Measurements from ENCODE around the gene TEP1. TPM values are rescaled to one million over a fixed set of nuclear protein-coding genes. Genes with fewer than 3 reads are reported as not detected.

TEP1 gene
- total and polyA plus RNA-seq, 10 of the 15 experiments (the other 5 are each of a cell fraction or from before 2014, with no cell fraction given), result 3.3 to 29.7 (median 16.8) TPM

DNA sequence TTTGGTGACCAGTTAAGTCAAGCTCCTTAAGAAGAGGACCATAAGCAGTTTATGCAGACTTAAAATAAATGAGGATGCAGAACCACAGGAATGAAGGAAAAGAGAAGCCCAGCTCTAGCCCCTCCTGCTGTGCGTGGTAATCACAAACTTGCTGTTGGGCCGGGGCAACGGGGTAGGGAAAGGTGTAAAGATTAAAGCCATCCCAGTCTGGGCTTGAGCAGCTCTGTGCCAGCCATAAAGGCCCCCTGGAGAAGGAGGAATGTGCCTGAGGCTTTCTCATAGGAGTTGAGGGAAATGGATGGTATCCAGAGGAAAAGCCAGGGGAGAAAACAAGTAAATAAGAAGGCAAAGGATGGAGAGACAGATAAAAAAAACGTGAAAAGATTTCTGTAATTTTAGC is 25.1 kb downstream of the TEP1 start:
- in situ Hi-C loops (cut with MboI) (no loop called here), intact Hi-C loops (cut with micrococcal nuclease; ENCODE audit: unreplicated experiment) (no loop called here)
- Histone ChIP-seq H3K9ac (ENCODE audit: control insufficient read depth, insufficient read depth, low read length) (no peak overlapping the region), H3K4me2 (ENCODE audit: control insufficient read depth, insufficient read depth) (no peak overlapping the region), H3K79me2 (ENCODE audit: control insufficient read depth, insufficient read depth, low read length) (no peaks in the 10 kb centered on the region), H3K36me3 (ENCODE audit: control insufficient read depth in 2 of 2, insufficient read depth in 2 of 2, low read length in 1 of 2) (peaks cover 30 to 38% of the 10 kb centered on the region in 2 experiments), H4K20me1 (ENCODE audit: control insufficient read depth, insufficient read depth) (no peaks in the 10 kb centered on the region), H3K27me3 (replicated peaks in 1 of 2; ENCODE audit: control insufficient read depth in 2 of 2, insufficient read depth in 2 of 2, low read length in 1 of 2) (no peaks in the 10 kb centered on the region), H3K27ac (ENCODE audit: control insufficient read depth, insufficient read depth) (no peak overlapping the region), H3K4me3 (no peak overlapping the region), H3K4me1 (ENCODE audit: control insufficient read depth, insufficient read depth, low read length) (0 out of 2 replicates have a peak, but pooled peaks cover 3% of the 10 kb centered on the region), H3K9me3 (replicated peaks; ENCODE audit: control insufficient read depth, insufficient read depth, low read length) (no peaks in the 10 kb centered on the region), H2AFZ (ENCODE audit: control insufficient read depth, low read depth, low read length) (no peak overlapping the region)
- POLR2A ChIA-PET, result no interaction called here
- SMC1A ChIA-PET (ENCODE audit: uncharacterized antibody, unreplicated experiment), result no interaction called here
- RAD21 ChIA-PET (ENCODE audit: unreplicated experiment), result no interaction called here
- 85% methylated on average over 4 of the region's 4 CpGs for WGBS (ENCODE audit: insufficient coverage, insufficient replicate concordance, low lambda C conversion rate, missing lambda C conversion rate)
- no peak for FAIRE-seq
- TF ChIP-seq FOS (IDR thresholded peaks at IDR 0.05; ENCODE audit: borderline replicate concordance, extremely low read depth, insufficient read length) (no peak), EP300 (IDR thresholded peaks at IDR 0.05; ENCODE audit: borderline replicate concordance in 1 of 2, control insufficient read depth in 1 of 2, low read depth in 2 of 2, low read length in 2 of 2) (no peak)
- no peak for DNase-seq (ENCODE audit: low read depth, low spot score)
- CTCF ChIA-PET, result interaction anchor here (1.1 to 1.6 kb wide), 2 partner anchors 27 to 62 kb away, joined by 3 read pairs; no protein-coding TSS in a partner anchor
- no peak for ATAC-seq
- no TSS peak for BruUV-seq (replicated peaks)

GRCh38 chr14:20387576-20387975 is 25.7 kb downstream of the TEP1 start:
- ChIA-PET POLR2A (no interaction called here), SMC1A (ENCODE audit: uncharacterized antibody, unreplicated experiment) (no interaction called here), RAD21 (ENCODE audit: unreplicated experiment) (no interaction called here), CTCF (no interaction called here)
- Histone ChIP-seq H3K4me3 (no peak overlapping the region), H3K27ac (ENCODE audit: control insufficient read depth, insufficient read depth) (no peak overlapping the region), H2AFZ (ENCODE audit: control insufficient read depth, low read depth, low read length) (no peak overlapping the region), H4K20me1 (ENCODE audit: control insufficient read depth, insufficient read depth) (no peaks in the 10 kb centered on the region), H3K4me1 (ENCODE audit: control insufficient read depth, insufficient read depth, low read length) (0 out of 2 replicates have a peak, but pooled peaks cover 3% of the 10 kb centered on the region), H3K36me3 (ENCODE audit: control insufficient read depth in 2 of 2, insufficient read depth in 2 of 2, low read length in 1 of 2) (peaks cover 31 to 38% of the 10 kb centered on the region in 2 experiments), H3K79me2 (ENCODE audit: control insufficient read depth, insufficient read depth, low read length) (no peaks in the 10 kb centered on the region), H3K27me3 (replicated peaks in 1 of 2; ENCODE audit: control insufficient read depth in 2 of 2, insufficient read depth in 2 of 2, low read length in 1 of 2) (no peaks in the 10 kb centered on the region), H3K4me2 (ENCODE audit: control insufficient read depth, insufficient read depth) (no peak overlapping the region), H3K9ac (ENCODE audit: control insufficient read depth, insufficient read depth, low read length) (no peak overlapping the region; the same call in 1 of the 2 replicates), H3K9me3 (replicated peaks; ENCODE audit: control insufficient read depth, insufficient read depth, low read length) (no peaks in the 10 kb centered on the region)
- ATAC-seq (no peak), FAIRE-seq (peak; percentile 18), DNase-seq (ENCODE audit: low read depth, low spot score) (no peak)
- TF ChIP-seq SUPT20H (IDR thresholded peaks at IDR 0.05; ENCODE audit: borderline replicate concordance, control insufficient read depth, low read depth, low read length) (no peak), SPI1 (IDR thresholded peaks at IDR 0.05; ENCODE audit: borderline replicate concordance, insufficient read depth, low read depth, low read length) (peak; percentile 11; the same call in 1 of the 2 replicates)
- WGBS (ENCODE audit: insufficient coverage, insufficient replicate concordance, low lambda C conversion rate, missing lambda C conversion rate), result 49% methylated on average over 6 of the region's 6 CpGs
- no TSS peak for BruUV-seq (replicated peaks)
- intact Hi-C loops (cut with micrococcal nuclease; ENCODE audit: unreplicated experiment), result no loop called here
- in situ Hi-C loops (cut with MboI), result no loop called here
